ENCODE measurements around the gene U2SURP.

DNA sequence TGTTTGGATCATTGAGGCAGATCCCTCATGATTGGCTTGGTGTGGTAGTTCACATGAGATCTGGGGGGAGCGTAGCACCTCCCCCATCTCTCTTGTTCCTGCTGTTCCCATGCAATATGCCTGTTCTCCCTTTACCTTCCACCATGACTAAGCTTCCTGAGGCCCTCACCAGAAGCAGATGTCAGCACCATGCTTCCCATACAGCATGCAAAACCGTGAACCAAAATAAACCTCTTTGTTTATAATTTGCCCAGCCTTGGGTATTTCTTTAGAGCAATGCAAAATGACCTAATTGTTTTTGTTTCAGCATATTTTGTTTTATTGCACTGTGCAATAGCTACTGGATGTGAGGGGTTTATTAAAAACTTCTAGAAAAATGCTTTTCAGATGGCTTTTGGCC is 61.6 kb downstream of the U2SURP start:
- TF ChIP-seq CTCF (conservative IDR thresholded peaks at IDR 0.05 in 1 of 2, IDR thresholded peaks at IDR 0.05 in 1 of 2; ENCODE audit: extremely low read depth in 1 of 2, insufficient read depth in 1 of 2, low read depth in 1 of 2, low read length in 2 of 2) (no peak), EZH2 (IDR thresholded peaks at IDR 0.05; ENCODE audit: borderline replicate concordance, low read length) (no peak)
